ENCODE data around the gene IPP.

IPP gene

GRCh38 chr1:45686288-45687013, 64.0 kb downstream of the IPP start, which contains the start of gene GPBP1L1 (continued):
- TF ChIP-seq ZNF701 (tag by site-specific recombination; IDR thresholded peaks at IDR 0.05) (no peak), BCL11A (tag by site-specific recombination; IDR thresholded peaks at IDR 0.05; ENCODE audit: low read depth) (no peak), SP7 (tag by site-specific recombination; IDR thresholded peaks at IDR 0.05) (peak; percentile 13; the same call in 1 of the 2 replicates), TRIM28 (IDR thresholded peaks at IDR 0.05; ENCODE audit: borderline replicate concordance, low read length) (no peak; the same call in none of the 2 replicates), ZNF837 (tag by site-specific recombination; IDR thresholded peaks at IDR 0.05) (no peak), GLIS2 (tag by site-specific recombination; IDR thresholded peaks at IDR 0.05) (peak; percentile 58), ZNF692 (tag by site-specific recombination; IDR thresholded peaks at IDR 0.05) (no peak), ZNF670 (tag by site-specific recombination; IDR thresholded peaks at IDR 0.05; ENCODE audit: low read depth) (no peak), KLF10 (tag by site-specific recombination; IDR thresholded peaks at IDR 0.05) (peak; percentile 95), ZNF530 (tag by site-specific recombination; IDR thresholded peaks at IDR 0.05; ENCODE audit: low read depth) (no peak), ZNF341 (tag by site-specific recombination; IDR thresholded peaks at IDR 0.05; ENCODE audit: low read depth) (peak; percentile 90), YY2 (tag by site-specific recombination; IDR thresholded peaks at IDR 0.05) (peak; percentile 79), BCL6B (tag by site-specific recombination; IDR thresholded peaks at IDR 0.05) (no peak), ZNF175 (tag by site-specific recombination; IDR thresholded peaks at IDR 0.05) (no peak), ZNF211 (tag by site-specific recombination; IDR thresholded peaks at IDR 0.05; ENCODE audit: low read depth) (no peak), ZNF776 (tag by site-specific recombination; IDR thresholded peaks at IDR 0.05; ENCODE audit: borderline replicate concordance) (no peak), GFI1B (tag by site-specific recombination; IDR thresholded peaks at IDR 0.05) (no peak), ZNF221 (tag by site-specific recombination; IDR thresholded peaks at IDR 0.05; ENCODE audit: borderline replicate concordance) (no peak), GLIS1 (tag by site-specific recombination; IDR thresholded peaks at IDR 0.05) (no peak), ZEB2 (tag by site-specific recombination; IDR thresholded peaks at IDR 0.05) (peak; percentile 53), KLF7 (tag by site-specific recombination; IDR thresholded peaks at IDR 0.05; ENCODE audit: borderline replicate concordance) (0 out of 2 replicates have a peak, but pooled peaks have one; percentile 72), KLF9 (tag by site-specific recombination; IDR thresholded peaks at IDR 0.05; ENCODE audit: low read depth) (peak; percentile 95), ZNF423 (tag by site-specific recombination; IDR thresholded peaks at IDR 0.05) (no peak), ZSCAN30 (tag by site-specific recombination; IDR thresholded peaks at IDR 0.05) (peak; percentile 22; the same call in 1 of the 2 replicates), ZNF48 (tag by site-specific recombination; IDR thresholded peaks at IDR 0.05) (no peak), ZIC2 (tag by site-specific recombination; IDR thresholded peaks at IDR 0.05) (no peak), ZNF621 (tag by site-specific recombination; IDR thresholded peaks at IDR 0.05) (no peak), ZNF174 (tag by site-specific recombination; IDR thresholded peaks at IDR 0.05) (no peak), REPIN1 (tag by site-specific recombination; IDR thresholded peaks at IDR 0.05; ENCODE audit: low read depth) (0 out of 2 replicates have a peak, but pooled peaks have one; percentile 45), ZNF157 (tag by site-specific recombination; IDR thresholded peaks at IDR 0.05) (no peak), ZBTB17 (tag by site-specific recombination; IDR thresholded peaks at IDR 0.05) (no peak), ZNF214 (tag by site-specific recombination; IDR thresholded peaks at IDR 0.05; ENCODE audit: borderline replicate concordance) (no peak), ZNF184 (tag by site-specific recombination; IDR thresholded peaks at IDR 0.05) (peak; percentile 65; the same call in 1 of the 2 replicates), ZNF580 (tag by site-specific recombination; IDR thresholded peaks at IDR 0.05) (no peak), ZNF626 (tag by site-specific recombination; IDR thresholded peaks at IDR 0.05) (no peak)
- TF ChIP-seq, protein P1, sequence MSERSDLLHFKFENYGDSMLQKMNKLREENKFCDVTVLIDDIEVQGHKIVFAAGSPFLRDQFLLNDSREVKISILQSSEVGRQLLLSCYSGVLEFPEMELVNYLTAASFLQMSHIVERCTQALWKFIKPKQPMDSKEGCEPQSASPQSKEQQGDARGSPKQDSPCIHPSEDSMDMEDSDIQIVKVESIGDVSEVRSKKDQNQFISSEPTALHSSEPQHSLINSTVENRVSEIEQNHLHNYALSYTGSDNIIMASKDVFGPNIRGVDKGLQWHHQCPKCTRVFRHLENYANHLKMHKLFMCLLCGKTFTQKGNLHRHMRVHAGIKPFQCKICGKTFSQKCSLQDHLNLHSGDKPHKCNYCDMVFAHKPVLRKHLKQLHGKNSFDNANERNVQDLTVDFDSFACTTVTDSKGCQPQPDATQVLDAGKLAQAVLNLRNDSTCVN (tag by site-specific recombination; optimal IDR thresholded peaks at IDR 0.05) = no peak
- TF ChIP-seq, protein P2, sequence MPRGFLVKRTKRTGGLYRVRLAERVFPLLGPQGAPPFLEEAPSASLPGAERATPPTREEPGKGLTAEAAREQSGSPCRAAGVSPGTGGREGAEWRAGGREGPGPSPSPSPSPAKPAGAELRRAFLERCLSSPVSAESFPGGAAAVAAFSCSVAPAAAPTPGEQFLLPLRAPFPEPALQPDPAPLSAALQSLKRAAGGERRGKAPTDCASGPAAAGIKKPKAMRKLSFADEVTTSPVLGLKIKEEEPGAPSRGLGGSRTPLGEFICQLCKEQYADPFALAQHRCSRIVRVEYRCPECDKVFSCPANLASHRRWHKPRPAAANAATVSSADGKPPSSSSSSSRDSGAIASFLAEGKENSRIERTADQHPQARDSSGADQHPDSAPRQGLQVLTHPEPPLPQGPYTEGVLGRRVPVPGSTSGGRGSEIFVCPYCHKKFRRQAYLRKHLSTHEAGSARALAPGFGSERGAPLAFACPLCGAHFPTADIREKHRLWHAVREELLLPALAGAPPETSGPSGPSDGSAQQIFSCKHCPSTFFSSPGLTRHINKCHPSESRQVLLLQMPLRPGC (tag by site-specific recombination; IDR thresholded peaks at IDR 0.05) = peak; percentile 20; the same call in 1 of the 2 replicates

Measured in HEK293 (cell line).